ENCODE results near the gene HES7. TPM values are rescaled to one million over a fixed set of nuclear protein-coding genes. Genes with fewer than 3 reads are reported as not detected.

Gene HES7
- total RNA-seq, 6 experiments from 2014 or later: not detected

- intact Hi-C loops (cut with DNase I): no loop called here
- ATAC-seq (no peak), DNase-seq (no peak)
- TF ChIP-seq, protein P1, sequence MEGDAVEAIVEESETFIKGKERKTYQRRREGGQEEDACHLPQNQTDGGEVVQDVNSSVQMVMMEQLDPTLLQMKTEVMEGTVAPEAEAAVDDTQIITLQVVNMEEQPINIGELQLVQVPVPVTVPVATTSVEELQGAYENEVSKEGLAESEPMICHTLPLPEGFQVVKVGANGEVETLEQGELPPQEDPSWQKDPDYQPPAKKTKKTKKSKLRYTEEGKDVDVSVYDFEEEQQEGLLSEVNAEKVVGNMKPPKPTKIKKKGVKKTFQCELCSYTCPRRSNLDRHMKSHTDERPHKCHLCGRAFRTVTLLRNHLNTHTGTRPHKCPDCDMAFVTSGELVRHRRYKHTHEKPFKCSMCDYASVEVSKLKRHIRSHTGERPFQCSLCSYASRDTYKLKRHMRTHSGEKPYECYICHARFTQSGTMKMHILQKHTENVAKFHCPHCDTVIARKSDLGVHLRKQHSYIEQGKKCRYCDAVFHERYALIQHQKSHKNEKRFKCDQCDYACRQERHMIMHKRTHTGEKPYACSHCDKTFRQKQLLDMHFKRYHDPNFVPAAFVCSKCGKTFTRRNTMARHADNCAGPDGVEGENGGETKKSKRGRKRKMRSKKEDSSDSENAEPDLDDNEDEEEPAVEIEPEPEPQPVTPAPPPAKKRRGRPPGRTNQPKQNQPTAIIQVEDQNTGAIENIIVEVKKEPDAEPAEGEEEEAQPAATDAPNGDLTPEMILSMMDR (IDR thresholded peaks at IDR 0.05): no peak
- no peak for TF ChIP-seq POLR2A (IDR thresholded peaks at IDR 0.05)
- no peaks in the 10 kb centered on the region for H3K9me3 ChIP-seq
- no peak overlapping the region for H3K27ac ChIP-seq
- H3K36me3 ChIP-seq: no peaks in the 10 kb centered on the region
- 53% methylated on average over 6 of the region's 6 CpGs for WGBS (ENCODE audit: insufficient coverage, low coverage, low lambda C conversion rate, missing lambda C conversion rate)
- no peaks in the 10 kb centered on the region for H3K27me3 ChIP-seq
- H3K4me1 ChIP-seq: no peaks in the 10 kb centered on the region
- no peak overlapping the region for H3K4me3 ChIP-seq
Measured at GRCh38 chr17:8089728-8090127, 34.2 kb downstream of the HES7 start.

- TF ChIP-seq POLR2A (IDR thresholded peaks at IDR 0.05): no peak
- TF ChIP-seq, protein P1 (IDR thresholded peaks at IDR 0.05): no peak
- Histone ChIP-seq H3K27ac (no peak overlapping the region), H3K27me3 (no peaks in the 10 kb centered on the region), H3K4me1 (no peaks in the 10 kb centered on the region), H3K36me3 (no peaks in the 10 kb centered on the region), H3K4me3 (no peak overlapping the region), H3K9me3 (no peaks in the 10 kb centered on the region)
- ATAC-seq (no peak), DNase-seq (no peak)
- 53% methylated on average over 5 of the region's 5 CpGs for WGBS (ENCODE audit: insufficient coverage, low coverage, low lambda C conversion rate, missing lambda C conversion rate)
- intact Hi-C loops (cut with DNase I): no loop called here
Measured at GRCh38 chr17:8087952-8088230, 36.0 kb downstream of the HES7 start.

DNA sequence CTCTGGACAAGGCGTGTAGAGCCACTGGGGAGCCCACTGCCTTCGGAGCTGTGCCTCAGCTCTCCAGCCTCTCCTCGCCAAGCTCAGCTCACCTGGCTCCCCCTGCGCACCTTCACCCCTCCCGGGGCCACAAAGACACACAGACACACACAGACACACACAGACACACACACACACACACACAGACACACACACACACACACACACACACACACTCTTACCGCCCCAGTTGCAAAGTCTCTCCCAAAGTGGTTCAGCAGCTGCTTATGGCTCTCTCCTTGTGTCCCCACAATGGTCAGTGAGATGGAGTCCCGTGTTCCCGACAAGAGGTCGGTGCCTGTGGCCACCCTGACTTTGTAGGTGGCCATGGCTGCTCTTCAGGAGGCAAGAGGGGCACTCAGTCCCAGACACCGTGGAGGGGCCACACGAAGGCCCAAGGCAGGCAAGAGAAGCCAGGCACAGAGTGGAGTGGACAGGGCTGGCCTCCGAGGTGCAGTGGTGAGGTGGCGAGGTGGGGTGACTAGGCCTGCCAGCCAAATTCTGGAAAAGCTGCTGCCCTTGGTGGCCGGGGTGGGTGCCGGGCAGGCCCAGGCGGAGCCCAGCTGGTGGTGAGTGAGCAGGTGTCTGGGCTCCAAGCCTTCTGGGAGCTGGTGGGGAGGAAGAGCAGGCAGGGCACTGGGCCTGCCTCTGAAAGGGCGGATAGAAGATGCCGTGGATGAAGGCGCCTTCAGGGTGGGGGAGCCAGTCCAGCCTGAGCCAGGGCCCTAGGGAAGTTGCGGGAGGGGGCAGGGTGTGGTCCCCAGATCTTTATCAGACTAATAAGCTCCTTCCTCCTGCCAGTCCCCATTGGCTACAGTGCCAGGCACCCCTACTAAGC is 36.6 kb downstream of the HES7 start, which contains the start of gene ALOX12B:
ALOX12B (minus strand) TSS at position 642 of the 877 bp plus-strand sequence; CDS start at position 368, 274 bp downstream.
- intact Hi-C loops (cut with DNase I): no loop called here
- ATAC-seq (no peak), DNase-seq (no peak)
- TF ChIP-seq POLR2A (IDR thresholded peaks at IDR 0.05): no peak
- TF ChIP-seq, protein P1 (IDR thresholded peaks at IDR 0.05): no peak
- Histone ChIP-seq H3K27ac (no peak within 1 kb of the TSS), H3K9me3 (no peaks in the 10 kb centered on the region), H3K4me1 (no peaks in the 10 kb centered on the region), H3K27me3 (no peaks in the 10 kb centered on the region), H3K4me3 (no peak within 1 kb of the TSS), H3K36me3 (no peaks in the 10 kb centered on the region)
- WGBS (ENCODE audit: insufficient coverage, low coverage, low lambda C conversion rate, missing lambda C conversion rate): 65% methylated on average over 2 of the region's 20 CpGs

DNA sequence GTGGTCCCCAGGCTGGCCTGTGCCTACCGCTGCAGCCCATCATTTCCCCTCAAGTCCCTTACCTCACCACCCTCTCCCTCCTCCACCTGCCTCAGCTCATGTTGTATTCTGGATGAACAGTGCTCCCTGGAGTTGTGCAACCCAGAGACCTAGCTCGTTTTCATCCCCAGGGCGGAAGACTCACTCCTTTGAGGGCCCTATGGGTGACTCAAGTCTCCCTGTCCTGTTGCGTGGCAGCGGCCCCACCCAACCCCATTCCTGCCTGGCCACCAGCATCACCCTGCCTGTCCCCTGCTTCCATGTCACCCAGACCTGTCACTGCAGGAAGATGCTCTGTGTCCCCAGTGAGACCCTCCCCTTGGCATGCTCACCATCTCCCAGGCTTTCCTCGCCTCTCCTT is 39.7 kb downstream of the HES7 start:
- intact Hi-C loops (cut with DNase I): no loop called here
- Histone ChIP-seq H3K9me3 (no peaks in the 10 kb centered on the region), H3K36me3 (no peaks in the 10 kb centered on the region), H3K27ac (no peak overlapping the region), H3K4me1 (peaks cover 0 to 10% (median 5%) of the 10 kb centered on the region in 4 donors), H3K27me3 (no peaks in the 10 kb centered on the region), H3K4me3 (no peak overlapping the region)
- TF ChIP-seq, protein P1 (IDR thresholded peaks at IDR 0.05): no peak
- TF ChIP-seq POLR2A (IDR thresholded peaks at IDR 0.05): no peak
- DNase-seq (no peak), ATAC-seq (no peak)
- 95% methylated on average over 2 of the region's 6 CpGs for WGBS (ENCODE audit: insufficient coverage, low coverage, low lambda C conversion rate, missing lambda C conversion rate)
